Gastrocnemius medialis (tissue), 4 donors: ENCODE results near the gene TOP3A.

Experiments
- POLR2A ChIP-seq, 2 donors: fragments of 450-650 bp; IDR thresholded peaks; one replicate each; pipeline ENCODE4 v1.6.1; 2017; ENCODE audit warnings: antibody characterized with exemption in 2 of 2, mild to moderate bottlenecking in 2 of 2, moderate library complexity in 2 of 2
- TF ChIP-seq, protein P1 (sequence below), 5 experiments: fragments of 450-650 bp in 3 of 5; fragments of 200-600 bp in 2 of 5; sonication (generic) in 2 of 5; IDR thresholded peaks in 4 of 5; conservative IDR thresholded peaks in 1 of 5; 1 replicate in 4 of 5; 2 replicates in 1 of 5; pipeline ENCODE4 v1.5.1; 2016 to 2019; ENCODE audit warnings: antibody characterized with exemption in 5 of 5, mild to moderate bottlenecking in 3 of 5, moderate library complexity in 3 of 5

DNA sequence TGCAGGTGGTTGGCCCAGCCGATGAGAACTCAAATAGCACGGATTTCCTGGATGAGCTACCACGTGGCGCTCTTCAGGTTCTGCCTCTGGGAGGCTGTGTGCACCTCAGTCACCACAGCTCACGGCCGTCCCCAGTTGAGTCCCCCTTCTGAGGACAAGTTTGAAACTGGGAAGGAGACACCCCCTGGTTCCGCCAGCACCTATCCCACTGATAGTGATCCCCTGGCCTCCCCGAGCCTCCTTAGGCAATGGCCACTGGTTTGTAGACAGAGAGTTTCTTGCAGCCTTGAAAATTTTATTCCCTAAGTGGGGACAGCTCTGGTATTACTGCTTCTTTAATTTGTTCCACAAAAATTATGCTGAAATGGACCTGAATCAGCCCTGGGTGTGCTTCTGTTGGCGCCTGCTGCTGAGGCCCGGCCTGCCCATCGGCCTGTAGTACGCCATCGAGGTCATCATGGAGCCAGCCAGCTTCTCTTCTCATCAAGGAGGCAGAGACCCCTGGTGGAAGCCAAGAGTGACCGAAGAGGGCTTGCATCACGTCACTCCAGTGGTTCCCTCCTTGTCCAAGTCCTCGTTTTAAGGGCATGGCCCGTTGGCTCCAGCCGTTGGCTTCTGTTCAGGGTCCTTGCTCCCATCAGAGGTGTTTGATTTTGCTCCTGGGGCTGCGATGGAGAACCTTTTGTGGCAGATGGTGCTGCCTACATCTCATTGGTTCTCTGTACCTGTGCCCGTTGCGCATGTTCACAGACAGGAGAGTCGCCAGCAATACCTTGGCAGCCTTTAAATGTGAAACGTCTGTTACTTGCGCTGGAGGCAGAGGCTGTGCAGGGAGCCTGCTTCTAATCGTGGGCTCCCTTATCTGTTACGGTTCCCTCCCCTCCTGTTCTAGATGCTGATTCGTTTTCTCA, 9.6 kb upstream of the TOP3A start:
- TF ChIP-seq, protein P1, sequence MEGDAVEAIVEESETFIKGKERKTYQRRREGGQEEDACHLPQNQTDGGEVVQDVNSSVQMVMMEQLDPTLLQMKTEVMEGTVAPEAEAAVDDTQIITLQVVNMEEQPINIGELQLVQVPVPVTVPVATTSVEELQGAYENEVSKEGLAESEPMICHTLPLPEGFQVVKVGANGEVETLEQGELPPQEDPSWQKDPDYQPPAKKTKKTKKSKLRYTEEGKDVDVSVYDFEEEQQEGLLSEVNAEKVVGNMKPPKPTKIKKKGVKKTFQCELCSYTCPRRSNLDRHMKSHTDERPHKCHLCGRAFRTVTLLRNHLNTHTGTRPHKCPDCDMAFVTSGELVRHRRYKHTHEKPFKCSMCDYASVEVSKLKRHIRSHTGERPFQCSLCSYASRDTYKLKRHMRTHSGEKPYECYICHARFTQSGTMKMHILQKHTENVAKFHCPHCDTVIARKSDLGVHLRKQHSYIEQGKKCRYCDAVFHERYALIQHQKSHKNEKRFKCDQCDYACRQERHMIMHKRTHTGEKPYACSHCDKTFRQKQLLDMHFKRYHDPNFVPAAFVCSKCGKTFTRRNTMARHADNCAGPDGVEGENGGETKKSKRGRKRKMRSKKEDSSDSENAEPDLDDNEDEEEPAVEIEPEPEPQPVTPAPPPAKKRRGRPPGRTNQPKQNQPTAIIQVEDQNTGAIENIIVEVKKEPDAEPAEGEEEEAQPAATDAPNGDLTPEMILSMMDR (IDR thresholded peaks at IDR 0.05 in 4 of 5, conservative IDR thresholded peaks at IDR 0.05 in 1 of 5): no peak
- TF ChIP-seq POLR2A (IDR thresholded peaks at IDR 0.05): no peak
